Measurements from ENCODE around the gene DCC. TPM values are rescaled to one million over a fixed set of nuclear protein-coding genes. Genes with fewer than 3 reads are reported as not detected.

DCC gene
- total RNA-seq, 1 donor from 2014 or later = 0.24 TPM

DNA sequence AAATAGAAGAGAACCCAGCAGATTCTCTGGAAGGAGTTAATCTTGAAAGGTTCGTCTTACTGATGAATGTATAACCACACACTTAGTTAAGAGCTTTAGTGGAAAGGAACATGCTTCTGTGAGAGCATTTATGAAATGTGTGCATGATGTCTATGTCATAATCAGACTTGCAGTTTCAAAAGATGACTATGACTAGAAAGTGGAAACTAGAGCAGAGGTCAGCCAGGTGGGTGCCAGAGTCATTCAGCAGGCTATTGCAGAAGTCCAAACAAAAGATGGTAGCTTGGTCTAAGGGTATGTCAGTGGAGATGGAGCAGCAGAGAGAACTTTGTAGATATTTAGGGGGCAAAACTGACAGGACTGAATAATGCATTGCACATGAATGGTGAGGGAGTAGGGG, 825.8 kb downstream of the DCC start:
- Mint-ChIP-seq H3K4me1 (ENCODE audit: unreplicated experiment) (no peaks in the 10 kb centered on the region), H3K4me3 (ENCODE audit: unreplicated experiment) (no peak overlapping the region), H3K9me3 (ENCODE audit: unreplicated experiment) (peaks cover 7% of the 10 kb centered on the region), H3K27me3 (ENCODE audit: unreplicated experiment) (no peaks in the 10 kb centered on the region), H3K36me3 (ENCODE audit: unreplicated experiment) (no peaks in the 10 kb centered on the region), H3K27ac (ENCODE audit: unreplicated experiment) (no peak overlapping the region)
- TF ChIP-seq, protein P1, sequence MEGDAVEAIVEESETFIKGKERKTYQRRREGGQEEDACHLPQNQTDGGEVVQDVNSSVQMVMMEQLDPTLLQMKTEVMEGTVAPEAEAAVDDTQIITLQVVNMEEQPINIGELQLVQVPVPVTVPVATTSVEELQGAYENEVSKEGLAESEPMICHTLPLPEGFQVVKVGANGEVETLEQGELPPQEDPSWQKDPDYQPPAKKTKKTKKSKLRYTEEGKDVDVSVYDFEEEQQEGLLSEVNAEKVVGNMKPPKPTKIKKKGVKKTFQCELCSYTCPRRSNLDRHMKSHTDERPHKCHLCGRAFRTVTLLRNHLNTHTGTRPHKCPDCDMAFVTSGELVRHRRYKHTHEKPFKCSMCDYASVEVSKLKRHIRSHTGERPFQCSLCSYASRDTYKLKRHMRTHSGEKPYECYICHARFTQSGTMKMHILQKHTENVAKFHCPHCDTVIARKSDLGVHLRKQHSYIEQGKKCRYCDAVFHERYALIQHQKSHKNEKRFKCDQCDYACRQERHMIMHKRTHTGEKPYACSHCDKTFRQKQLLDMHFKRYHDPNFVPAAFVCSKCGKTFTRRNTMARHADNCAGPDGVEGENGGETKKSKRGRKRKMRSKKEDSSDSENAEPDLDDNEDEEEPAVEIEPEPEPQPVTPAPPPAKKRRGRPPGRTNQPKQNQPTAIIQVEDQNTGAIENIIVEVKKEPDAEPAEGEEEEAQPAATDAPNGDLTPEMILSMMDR (IDR thresholded peaks at IDR 0.05) = no peak
- DNase-seq (ENCODE audit: extremely low spot score, unreplicated experiment) = no peak

DNA sequence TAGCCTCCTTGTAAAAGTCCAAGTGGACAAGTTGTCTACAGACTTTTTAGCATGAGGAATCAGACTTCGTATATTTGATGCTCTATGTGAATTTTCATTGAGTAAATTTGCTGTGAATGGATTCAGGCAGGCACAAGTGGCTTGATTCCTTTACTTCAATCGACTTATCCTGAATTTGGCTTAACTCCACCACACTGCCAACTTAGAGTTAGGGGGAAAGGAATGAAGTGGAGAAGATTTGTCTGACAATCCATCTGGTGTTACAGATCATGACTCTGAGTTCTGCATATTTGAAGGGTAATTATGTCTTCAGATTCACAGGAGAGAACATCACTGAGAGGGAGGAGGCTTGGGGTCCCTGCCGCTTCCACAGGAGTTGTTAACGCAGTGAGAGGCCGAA, 829.3 kb downstream of the DCC start:
- H3K36me3 Mint-ChIP-seq (ENCODE audit: unreplicated experiment) = no peaks in the 10 kb centered on the region
- no peak overlapping the region for H3K4me3 Mint-ChIP-seq (ENCODE audit: unreplicated experiment)
- no peaks in the 10 kb centered on the region for H3K27me3 Mint-ChIP-seq (ENCODE audit: unreplicated experiment)
- no peak for DNase-seq (ENCODE audit: extremely low spot score, unreplicated experiment)
- H3K27ac Mint-ChIP-seq (ENCODE audit: unreplicated experiment) = no peak overlapping the region
- TF ChIP-seq, protein P1 (IDR thresholded peaks at IDR 0.05) = no peak
- peaks cover 10% of the 10 kb centered on the region for H3K9me3 Mint-ChIP-seq (ENCODE audit: unreplicated experiment)
- no peaks in the 10 kb centered on the region for H3K4me1 Mint-ChIP-seq (ENCODE audit: unreplicated experiment)

DNA sequence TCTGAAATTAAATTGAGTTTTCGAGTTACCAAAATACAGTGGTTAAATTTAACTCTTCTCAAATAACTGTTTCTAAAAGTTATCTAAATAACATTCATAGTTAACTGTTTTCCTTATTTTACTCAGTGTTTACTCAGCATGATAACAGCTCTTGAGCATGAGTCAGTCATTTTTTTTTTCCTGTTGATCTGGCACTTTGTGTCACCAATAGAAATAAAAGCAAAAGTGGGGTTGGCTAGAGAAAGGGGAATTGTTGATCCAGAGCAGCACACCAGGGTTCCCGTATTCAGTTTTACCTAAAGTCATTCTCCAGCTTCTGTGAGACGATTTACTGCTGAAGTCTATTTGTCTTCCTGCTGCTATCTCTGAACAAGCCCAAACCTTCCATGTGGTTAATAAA, 851.6 kb downstream of the DCC start:
- no peaks in the 10 kb centered on the region for H3K27me3 Mint-ChIP-seq (ENCODE audit: unreplicated experiment)
- no peak overlapping the region for H3K4me3 Mint-ChIP-seq (ENCODE audit: unreplicated experiment)
- H3K36me3 Mint-ChIP-seq (ENCODE audit: unreplicated experiment) = no peaks in the 10 kb centered on the region
- peaks cover 7% of the 10 kb centered on the region for H3K9me3 Mint-ChIP-seq (ENCODE audit: unreplicated experiment)
- TF ChIP-seq, protein P1 (IDR thresholded peaks at IDR 0.05) = no peak
- H3K27ac Mint-ChIP-seq (ENCODE audit: unreplicated experiment) = no peak overlapping the region
- no peak for DNase-seq (ENCODE audit: extremely low spot score, unreplicated experiment)
- no peaks in the 10 kb centered on the region for H3K4me1 Mint-ChIP-seq (ENCODE audit: unreplicated experiment)

DNA sequence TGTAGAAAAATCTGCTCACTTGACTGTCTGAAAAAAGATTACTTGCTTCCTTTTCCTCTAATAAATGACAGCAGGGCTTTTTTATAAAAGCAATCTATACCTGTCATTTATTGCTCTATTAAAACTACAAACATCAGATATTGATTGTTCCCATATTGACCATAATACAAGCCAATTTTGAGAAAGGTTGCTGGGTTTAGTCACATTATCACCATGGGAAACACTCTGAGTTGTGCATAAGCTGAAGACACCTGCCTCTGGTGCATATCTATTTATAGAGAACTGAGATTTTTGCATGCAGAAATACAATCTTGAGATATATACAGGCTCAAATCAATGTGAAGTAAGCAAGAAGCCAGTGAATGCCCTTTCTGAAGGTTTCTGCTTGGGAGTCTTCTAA, 853.9 kb downstream of the DCC start:
- H3K36me3 Mint-ChIP-seq (ENCODE audit: unreplicated experiment) = no peaks in the 10 kb centered on the region

DNA sequence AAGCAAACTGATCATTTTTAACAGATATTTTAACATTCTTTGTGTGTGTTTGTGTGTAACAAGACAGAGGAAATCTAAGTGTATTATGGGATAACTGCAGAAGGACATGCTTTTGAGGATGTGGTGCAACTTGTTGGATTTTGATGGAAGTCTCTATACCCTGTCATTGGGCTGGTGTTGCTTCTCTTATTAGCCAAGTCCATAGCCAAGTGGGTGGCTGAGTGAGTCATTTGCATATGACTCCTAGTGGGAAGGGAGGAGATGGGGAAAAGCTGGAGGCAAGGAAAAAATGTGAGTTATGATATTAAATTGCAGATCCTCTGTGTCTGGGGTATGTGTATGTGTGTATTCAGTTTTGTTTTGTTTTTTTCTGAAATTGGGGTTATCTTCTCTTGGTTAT, 879.9 kb downstream of the DCC start:
- TF ChIP-seq, protein P1 (IDR thresholded peaks at IDR 0.05) = no peak
- Mint-ChIP-seq H3K27ac (ENCODE audit: unreplicated experiment) (no peak overlapping the region), H3K36me3 (ENCODE audit: unreplicated experiment) (no peaks in the 10 kb centered on the region), H3K27me3 (ENCODE audit: unreplicated experiment) (no peaks in the 10 kb centered on the region), H3K4me1 (ENCODE audit: unreplicated experiment) (no peaks in the 10 kb centered on the region), H3K4me3 (ENCODE audit: unreplicated experiment) (no peak overlapping the region), H3K9me3 (ENCODE audit: unreplicated experiment) (no peaks in the 10 kb centered on the region)
- DNase-seq (ENCODE audit: extremely low spot score, unreplicated experiment) = no peak

More for the DNA sequence above, 853.9 kb downstream of the DCC start:
- H3K4me3 Mint-ChIP-seq (ENCODE audit: unreplicated experiment) = no peak overlapping the region
- no peaks in the 10 kb centered on the region for H3K27me3 Mint-ChIP-seq (ENCODE audit: unreplicated experiment)
- H3K27ac Mint-ChIP-seq (ENCODE audit: unreplicated experiment) = no peak overlapping the region
- H3K9me3 Mint-ChIP-seq (ENCODE audit: unreplicated experiment) = peaks cover 7% of the 10 kb centered on the region
- H3K4me1 Mint-ChIP-seq (ENCODE audit: unreplicated experiment) = no peaks in the 10 kb centered on the region
- TF ChIP-seq, protein P1 (IDR thresholded peaks at IDR 0.05) = no peak
- no peak for DNase-seq (ENCODE audit: extremely low spot score, unreplicated experiment)
